Panc1 (cell line): Measurements from ENCODE around the gene STK39. TPM values are rescaled to one million over a fixed set of nuclear protein-coding genes. Genes with fewer than 3 reads are reported as not detected.

Source experiments
- ATAC-seq: fragments of 200-7000 bp; cut with Tn5 transposase; 2 replicates; pipeline ENCODE4 v1.9.1; 2020; ENCODE audit warnings: mild to moderate bottlenecking, moderate library complexity
- BruUV-seq: library from RNA; stranded (reverse); fragments of 400-500 nt; replicated peaks from 2 replicates; lab custom pipeline; 2021; lab: Mats Ljungman, UMichigan
- CTCF ChIA-PET: fragments of 300-600 bp; sonication (Branson Sonifier 250); formaldehyde crosslinking; loops from one replicate; lab custom pipeline; 2022; ENCODE audit warnings: antibody characterized with exemption; lab: Charles Lee
- POLR2A ChIA-PET: fragments of 300-600 bp; sonication (Branson Sonifier 250); formaldehyde crosslinking; loops from one replicate; lab custom pipeline; 2022; ENCODE audit warnings: antibody characterized with exemption; lab: Charles Lee
- DNase-seq: peaks from one replicate; pipeline ENCODE4 v3.0.0-alpha.2; 2010; ENCODE audit warnings: low read depth, low spot score
- H3K27ac ChIP-seq: 2 replicates; pipeline ENCODE4 v1.5.1; 2011; ENCODE audit warnings: mild to moderate bottlenecking, low read length, inconsistent platforms
- H3K27me3 ChIP-seq: fragments of 200-500 bp; sonication (Bioruptor generic); 2 replicates; pipeline ENCODE4 v1.6.0; 2014; ENCODE audit warnings: low read length, inconsistent platforms; ENCODE audit not compliant: control insufficient read depth, insufficient read depth
- H3K36me3 ChIP-seq: fragments of 200-500 bp; sonication (Bioruptor generic); 2 replicates; pipeline ENCODE4 v1.5.1; 2014; ENCODE audit warnings: inconsistent platforms, mild to moderate bottlenecking, low read length, moderate library complexity; ENCODE audit not compliant: control insufficient read depth, insufficient read depth
- H3K4me1 ChIP-seq: 2 replicates; pipeline ENCODE4 v1.5.1; 2011; ENCODE audit warnings: inconsistent platforms, mild to moderate bottlenecking, low read length, moderate library complexity; ENCODE audit not compliant: control insufficient read depth, insufficient read depth
- H3K4me3 ChIP-seq, 2 experiments: 2 replicates each; pipeline ENCODE4 v1.5.1; 2011 to 2012; ENCODE audit warnings: low read depth in 2 of 2, low read length in 2 of 2, mild to moderate bottlenecking in 2 of 2, inconsistent platforms in 1 of 2, moderate library complexity in 1 of 2
- H3K9me3 ChIP-seq: fragments of 200-500 bp; sonication (Bioruptor generic); 2 replicates; pipeline ENCODE4 v1.5.1; 2014; ENCODE audit warnings: low read depth, mild to moderate bottlenecking, inconsistent platforms, low read length, moderate library complexity; ENCODE audit not compliant: control insufficient read depth, insufficient read depth
- POLR2AphosphoS5 ChIP-seq: IDR thresholded peaks from 2 replicates; pipeline ENCODE4 v1.6.1; 2012; ENCODE audit warnings: mild to moderate bottlenecking, low read depth, low read length, moderate library complexity
- SIN3A ChIP-seq: IDR thresholded peaks from 2 replicates; pipeline ENCODE4 v1.6.1; 2012; ENCODE audit warnings: low read depth, mild to moderate bottlenecking, low read length, moderate library complexity, borderline replicate concordance; ENCODE audit not compliant: insufficient read depth
- TCF7L2 ChIP-seq: IDR thresholded peaks from 2 replicates; pipeline ENCODE4 v1.6.1; 2011; ENCODE audit warnings: mild to moderate bottlenecking, low read depth, low read length, inconsistent platforms
- in situ Hi-C: cut with HindIII; loops from 2 replicates; pipeline ENCODE4 v1.10.0; 2016; ENCODE audit warnings: low sequenced_read_pairs, low pct_unique_long_range_greater_than_20kb
- intact Hi-C: fragments of 100-400 bp; cut with micrococcal nuclease; formaldehyde crosslinking; loops from one replicate; pipeline ENCODE4 v1.10.0; 2022; ENCODE audit not compliant: unreplicated experiment
- total RNA-seq: library from RNA; stranded (reverse); gene quantifications from one replicate; pipeline ENCODE4 v1.2.1, GENCODE V29; 2021; ENCODE audit not compliant: unreplicated experiment
- TF ChIP-seq, protein P1 (sequence below), 2 experiments: IDR thresholded peaks; 2 replicates each; pipeline ENCODE4 v1.6.1; 2011 to 2012; ENCODE audit warnings: low read depth in 2 of 2, control low read depth in 1 of 2, low read length in 1 of 2, mild to moderate bottlenecking in 1 of 2, moderate library complexity in 1 of 2; ENCODE audit not compliant: insufficient read depth in 1 of 2
- TF ChIP-seq, protein P2 (sequence below): fragments of 450-650 bp; IDR thresholded peaks from 2 replicates; pipeline ENCODE4 v1.5.1; 2017; ENCODE audit warnings: mild to moderate bottlenecking

The STK39 gene
- total RNA-seq, 1 experiment from 2014 or later: 14.0 TPM

GRCh38 chr2:167943368-167943767 is 304.0 kb downstream of the STK39 start:
- Histone ChIP-seq H3K36me3 (no peaks in the 10 kb centered on the region), H3K4me3 (no peak overlapping the region), H3K27me3 (peaks cover 9% of the 10 kb centered on the region; the same call in 1 of the 2 replicates), H3K27ac (no peak overlapping the region), H3K9me3 (no peaks in the 10 kb centered on the region), H3K4me1 (no peaks in the 10 kb centered on the region)
- BruUV-seq: no TSS peak
- ChIA-PET CTCF (no interaction called here), POLR2A (no interaction called here)
- TF ChIP-seq TCF7L2: no peak
- TF ChIP-seq, protein P1, sequence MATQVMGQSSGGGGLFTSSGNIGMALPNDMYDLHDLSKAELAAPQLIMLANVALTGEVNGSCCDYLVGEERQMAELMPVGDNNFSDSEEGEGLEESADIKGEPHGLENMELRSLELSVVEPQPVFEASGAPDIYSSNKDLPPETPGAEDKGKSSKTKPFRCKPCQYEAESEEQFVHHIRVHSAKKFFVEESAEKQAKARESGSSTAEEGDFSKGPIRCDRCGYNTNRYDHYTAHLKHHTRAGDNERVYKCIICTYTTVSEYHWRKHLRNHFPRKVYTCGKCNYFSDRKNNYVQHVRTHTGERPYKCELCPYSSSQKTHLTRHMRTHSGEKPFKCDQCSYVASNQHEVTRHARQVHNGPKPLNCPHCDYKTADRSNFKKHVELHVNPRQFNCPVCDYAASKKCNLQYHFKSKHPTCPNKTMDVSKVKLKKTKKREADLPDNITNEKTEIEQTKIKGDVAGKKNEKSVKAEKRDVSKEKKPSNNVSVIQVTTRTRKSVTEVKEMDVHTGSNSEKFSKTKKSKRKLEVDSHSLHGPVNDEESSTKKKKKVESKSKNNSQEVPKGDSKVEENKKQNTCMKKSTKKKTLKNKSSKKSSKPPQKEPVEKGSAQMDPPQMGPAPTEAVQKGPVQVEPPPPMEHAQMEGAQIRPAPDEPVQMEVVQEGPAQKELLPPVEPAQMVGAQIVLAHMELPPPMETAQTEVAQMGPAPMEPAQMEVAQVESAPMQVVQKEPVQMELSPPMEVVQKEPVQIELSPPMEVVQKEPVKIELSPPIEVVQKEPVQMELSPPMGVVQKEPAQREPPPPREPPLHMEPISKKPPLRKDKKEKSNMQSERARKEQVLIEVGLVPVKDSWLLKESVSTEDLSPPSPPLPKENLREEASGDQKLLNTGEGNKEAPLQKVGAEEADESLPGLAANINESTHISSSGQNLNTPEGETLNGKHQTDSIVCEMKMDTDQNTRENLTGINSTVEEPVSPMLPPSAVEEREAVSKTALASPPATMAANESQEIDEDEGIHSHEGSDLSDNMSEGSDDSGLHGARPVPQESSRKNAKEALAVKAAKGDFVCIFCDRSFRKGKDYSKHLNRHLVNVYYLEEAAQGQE (IDR thresholded peaks at IDR 0.05; ENCODE audit: insufficient read depth in 1 of 2, low read depth in 2 of 2, low read length in 1 of 2): no peak
- TF ChIP-seq, protein P2, sequence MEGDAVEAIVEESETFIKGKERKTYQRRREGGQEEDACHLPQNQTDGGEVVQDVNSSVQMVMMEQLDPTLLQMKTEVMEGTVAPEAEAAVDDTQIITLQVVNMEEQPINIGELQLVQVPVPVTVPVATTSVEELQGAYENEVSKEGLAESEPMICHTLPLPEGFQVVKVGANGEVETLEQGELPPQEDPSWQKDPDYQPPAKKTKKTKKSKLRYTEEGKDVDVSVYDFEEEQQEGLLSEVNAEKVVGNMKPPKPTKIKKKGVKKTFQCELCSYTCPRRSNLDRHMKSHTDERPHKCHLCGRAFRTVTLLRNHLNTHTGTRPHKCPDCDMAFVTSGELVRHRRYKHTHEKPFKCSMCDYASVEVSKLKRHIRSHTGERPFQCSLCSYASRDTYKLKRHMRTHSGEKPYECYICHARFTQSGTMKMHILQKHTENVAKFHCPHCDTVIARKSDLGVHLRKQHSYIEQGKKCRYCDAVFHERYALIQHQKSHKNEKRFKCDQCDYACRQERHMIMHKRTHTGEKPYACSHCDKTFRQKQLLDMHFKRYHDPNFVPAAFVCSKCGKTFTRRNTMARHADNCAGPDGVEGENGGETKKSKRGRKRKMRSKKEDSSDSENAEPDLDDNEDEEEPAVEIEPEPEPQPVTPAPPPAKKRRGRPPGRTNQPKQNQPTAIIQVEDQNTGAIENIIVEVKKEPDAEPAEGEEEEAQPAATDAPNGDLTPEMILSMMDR: no peak
- no peak for TF ChIP-seq SIN3A
- TF ChIP-seq POLR2AphosphoS5: no peak
- DNase-seq: no peak
- in situ Hi-C loops: no loop called here
- intact Hi-C loops: no loop called here
- no peak for ATAC-seq

GRCh38 chr2:167942366-167943081 is 304.9 kb downstream of the STK39 start:
- BruUV-seq: no TSS peak
- TF ChIP-seq TCF7L2 (no peak), SIN3A (no peak), POLR2AphosphoS5 (no peak)
- TF ChIP-seq, protein P1 (IDR thresholded peaks at IDR 0.05; ENCODE audit: insufficient read depth in 1 of 2, low read depth in 2 of 2, low read length in 1 of 2): no peak
- TF ChIP-seq, protein P2: no peak
- H3K27ac ChIP-seq: no peak overlapping the region
- H3K4me3 ChIP-seq: no peak overlapping the region
- intact Hi-C loops (no loop called here), in situ Hi-C loops (no loop called here)
- H3K4me1 ChIP-seq: no peaks in the 10 kb centered on the region
- ATAC-seq (no peak), DNase-seq (no peak)
- no peaks in the 10 kb centered on the region for H3K9me3 ChIP-seq
- ChIA-PET POLR2A (no interaction called here), CTCF (no interaction called here)
- H3K27me3 ChIP-seq: peaks cover 9% of the 10 kb centered on the region; the same call in 1 of the 2 replicates
- no peaks in the 10 kb centered on the region for H3K36me3 ChIP-seq
